GM19468 (cell line): ENCODE data around the gene PLXNC1.

Experiments used
- ATAC-seq: cut with Tn5 transposase; IDR thresholded peaks from one replicate; pipeline ENCODE4 v1.9.1; 2021; ENCODE audit warnings: mild to moderate bottlenecking, moderate library complexity, moderate number of reproducible peaks; ENCODE audit not compliant: unreplicated experiment; ENCODE audit errors: extremely low read depth

The PLXNC1 gene

GRCh38 chr12:94320109-94320508 lies 171.7 kb downstream of the PLXNC1 start:
- ATAC-seq: no peak

- no peak for ATAC-seq
These were observed 174.0 kb downstream of the PLXNC1 start for GRCh38 chr12:94322346-94322745.

- ATAC-seq: no peak
These were observed 177.9 kb downstream of the PLXNC1 start for GRCh38 chr12:94326234-94326633.

- ATAC-seq: no peak
These were observed 178.3 kb downstream of the PLXNC1 start for GRCh38 chr12:94326727-94327126.

- no peak for ATAC-seq
These were observed 179.4 kb downstream of the PLXNC1 start for GRCh38 chr12:94327809-94328208.

- ATAC-seq: no peak
These were observed 181.0 kb downstream of the PLXNC1 start for GRCh38 chr12:94329366-94329765.

- no peak for ATAC-seq
These were observed 185.0 kb downstream of the PLXNC1 start for GRCh38 chr12:94333396-94333795.

- ATAC-seq: no peak
These were observed 188.0 kb downstream of the PLXNC1 start for GRCh38 chr12:94336211-94336925.

- no peak for ATAC-seq
These were observed 189.8 kb downstream of the PLXNC1 start for GRCh38 chr12:94338006-94338794.

GRCh38 chr12:94340573-94340972 lies 192.2 kb downstream of the PLXNC1 start:
- ATAC-seq: no peak

GRCh38 chr12:94353130-94353529 lies 204.8 kb downstream of the PLXNC1 start:
- no peak for ATAC-seq
